GM18951 (cell line): ENCODE data around the gene DHDH.

Experiments
- POLR2A ChIP-seq: IDR thresholded peaks from 4 replicates; pipeline ENCODE4 v1.6.1; 2011; ENCODE audit warnings: mild to moderate bottlenecking; ENCODE audit not compliant: insufficient read length, insufficient read depth; ENCODE audit errors: extremely low read depth
- in situ Hi-C: fragments of 300-500 bp; cut with MboI; formaldehyde crosslinking; loops from one replicate; pipeline ENCODE4 v1.12.0; 2022; ENCODE audit warnings: low sequenced_read_pairs, mixed read lengths, inconsistent platforms; ENCODE audit not compliant: unreplicated experiment

DHDH gene

DNA sequence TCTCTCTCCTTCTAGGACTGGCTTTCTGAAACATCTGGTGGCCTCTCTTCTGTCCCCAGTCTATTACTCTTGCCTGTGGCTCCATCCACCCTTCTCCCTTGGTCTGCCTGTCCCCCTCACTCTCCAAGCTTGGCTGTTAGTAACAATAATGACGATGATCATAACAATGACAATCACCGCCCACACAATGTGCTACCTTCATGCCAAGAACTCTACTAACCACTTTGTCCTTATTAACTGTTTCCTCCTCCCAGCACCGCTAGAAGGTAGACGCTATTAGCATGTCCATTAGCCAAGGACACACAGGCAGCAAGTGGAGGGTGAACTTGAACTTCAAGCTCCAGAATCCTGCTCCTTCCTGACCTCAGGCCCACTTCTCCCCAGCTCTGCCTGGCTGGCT lies 56.9 kb downstream of the DHDH start:
- no peak for TF ChIP-seq POLR2A
- in situ Hi-C loops: no loop called here

DNA sequence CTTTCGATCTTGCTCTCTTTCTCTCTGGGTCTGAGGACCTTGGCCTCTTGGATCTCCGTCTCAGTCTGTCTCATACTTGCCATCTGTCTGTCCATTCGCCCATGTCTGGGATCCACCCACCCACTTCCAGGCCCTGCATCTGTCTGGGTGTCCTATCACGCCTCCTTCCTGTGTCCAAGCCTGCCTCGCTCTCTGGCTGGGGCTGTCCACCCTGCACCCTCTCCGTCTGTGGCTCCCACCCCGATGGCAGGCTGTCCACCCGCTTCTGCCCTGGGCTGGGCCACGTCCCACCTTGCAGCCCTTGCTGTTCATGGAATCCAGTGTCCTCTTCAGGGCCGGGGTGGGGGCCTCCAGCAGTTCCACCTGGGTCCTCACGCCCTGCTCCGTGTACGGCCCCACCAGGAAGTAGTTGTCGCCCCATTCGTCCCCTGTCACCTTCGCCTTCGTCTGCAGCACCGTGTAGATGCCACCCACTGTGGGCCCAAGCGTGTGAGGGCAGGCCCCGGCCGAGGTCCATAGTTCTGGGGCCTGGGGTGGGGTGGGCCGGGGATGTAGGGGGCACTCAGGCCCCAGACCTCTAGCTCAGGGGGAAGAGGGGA lies 57.6 kb downstream of the DHDH start:
- TF ChIP-seq POLR2A: no peak
- in situ Hi-C loops: no loop called here

DNA sequence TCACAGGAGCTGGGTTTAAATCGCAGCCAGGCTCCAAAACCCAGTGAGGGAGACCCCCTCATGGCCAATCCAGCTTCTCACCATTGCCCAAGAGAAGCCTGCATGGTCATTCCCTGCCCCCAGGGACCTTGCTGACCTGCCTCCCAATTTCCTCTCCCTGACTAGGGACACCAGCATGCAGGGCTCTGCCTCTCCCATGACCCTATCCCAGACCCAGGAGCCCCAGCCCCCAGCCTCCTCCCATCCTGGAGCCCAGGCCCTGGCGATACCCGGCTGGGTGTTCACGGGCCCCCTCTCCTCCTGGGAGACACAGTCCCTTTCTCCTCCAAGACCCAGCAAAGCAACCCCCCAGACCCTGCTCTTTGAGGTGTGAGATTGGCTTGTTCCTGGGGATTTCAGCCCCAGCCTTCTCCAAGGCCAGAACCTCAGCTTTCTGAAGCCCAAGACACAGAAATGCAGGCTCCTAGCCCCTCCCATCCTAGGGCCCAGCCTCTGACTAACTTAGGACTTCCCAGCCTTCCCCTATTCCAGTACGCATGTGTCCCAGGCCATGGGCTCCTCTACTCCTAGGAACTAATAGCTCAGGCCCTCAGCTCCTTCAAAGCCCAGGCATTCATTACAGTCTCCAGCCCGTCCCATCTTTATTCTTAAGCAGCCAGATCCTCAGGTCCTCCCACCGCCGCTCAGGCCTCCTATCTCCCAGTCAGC lies 58.5 kb downstream of the DHDH start:
- no peak for TF ChIP-seq POLR2A
- in situ Hi-C loops: no loop called here

DNA sequence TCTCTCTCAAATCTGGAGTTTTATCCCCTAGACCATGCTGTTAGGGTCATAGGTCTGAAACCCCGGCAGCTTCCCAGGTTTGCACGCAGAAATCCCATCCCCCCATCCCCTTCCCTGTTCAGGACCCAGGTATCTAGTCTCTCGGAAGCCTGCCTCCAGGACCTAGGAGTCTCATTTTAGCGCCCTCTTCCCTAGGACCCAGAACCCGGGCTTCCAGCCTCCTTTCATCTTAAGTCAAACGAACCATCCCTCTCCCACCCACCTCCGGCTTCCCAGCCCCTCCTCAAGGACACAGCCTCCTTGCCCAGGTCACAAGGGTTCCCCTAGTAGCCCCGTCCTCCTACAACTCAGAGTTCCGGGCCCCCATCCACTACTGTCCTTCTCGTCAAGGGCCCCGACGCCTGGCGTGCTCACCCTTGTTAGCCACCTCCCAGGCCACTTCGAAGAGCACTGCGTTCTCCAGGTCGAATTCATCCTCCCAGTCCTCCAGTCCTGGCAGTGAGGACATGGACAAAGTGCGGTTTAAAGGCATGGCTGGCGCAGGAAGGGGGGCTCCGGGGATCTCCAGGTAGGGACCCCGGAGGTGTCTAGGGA lies 59.2 kb downstream of the DHDH start:
- in situ Hi-C loops: no loop called here
- TF ChIP-seq POLR2A: no peak

DNA sequence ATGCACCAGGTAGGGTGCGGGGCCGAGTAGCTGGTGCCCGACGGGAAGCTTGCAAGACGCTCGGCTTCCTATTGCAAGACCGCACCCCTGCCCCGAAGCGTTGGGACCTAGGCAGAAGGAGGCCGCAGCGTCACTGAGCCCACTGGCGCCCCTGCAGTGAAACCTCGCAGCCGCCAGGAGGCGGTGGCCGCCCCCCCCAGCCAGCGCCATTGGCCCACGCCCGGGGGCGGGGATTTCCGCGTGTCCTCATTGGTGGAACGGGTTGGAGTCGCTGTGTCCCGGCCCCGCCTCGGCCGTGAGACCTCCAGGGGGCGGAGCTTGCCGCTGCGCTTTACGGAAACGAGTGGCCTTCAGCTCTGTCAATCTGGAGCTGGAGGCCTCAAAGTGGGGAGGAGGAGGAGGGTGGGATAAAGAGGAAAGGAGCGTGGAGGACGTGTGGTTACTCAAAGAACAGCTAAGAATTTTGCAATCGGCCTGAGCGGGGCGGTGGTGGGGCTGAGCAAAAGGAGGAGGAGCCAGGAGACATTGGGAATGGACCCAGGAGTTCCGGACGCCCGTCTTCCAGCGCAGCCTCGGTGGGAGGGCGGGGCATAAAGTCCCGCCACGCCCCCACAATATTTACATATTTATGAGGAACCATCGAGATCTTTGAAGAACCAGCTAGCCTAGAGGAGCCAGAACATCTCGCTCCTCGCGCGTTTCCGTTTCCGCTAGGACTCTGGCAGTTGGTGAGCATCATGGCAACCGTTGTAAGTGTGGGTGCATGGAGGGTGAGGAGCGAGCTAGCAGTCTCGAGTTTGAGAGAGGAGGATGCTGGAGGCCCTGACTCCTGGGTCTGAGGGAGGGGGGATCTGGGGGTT lies 59.9 kb downstream of the DHDH start, which contains the start of the genes GYS1 and RUVBL2:
TSS of gene GYS1 (minus strand) at position 135 of the 860 bp plus-strand sequence. CDS start 197 bp downstream, outside the sequence.
TSS of gene RUVBL2 (plus strand) at position 713 of the 860 bp plus-strand sequence. CDS start at position 738, 25 bp downstream.
- peak; percentile 83 for TF ChIP-seq POLR2A
- in situ Hi-C loops: no loop called here

DNA sequence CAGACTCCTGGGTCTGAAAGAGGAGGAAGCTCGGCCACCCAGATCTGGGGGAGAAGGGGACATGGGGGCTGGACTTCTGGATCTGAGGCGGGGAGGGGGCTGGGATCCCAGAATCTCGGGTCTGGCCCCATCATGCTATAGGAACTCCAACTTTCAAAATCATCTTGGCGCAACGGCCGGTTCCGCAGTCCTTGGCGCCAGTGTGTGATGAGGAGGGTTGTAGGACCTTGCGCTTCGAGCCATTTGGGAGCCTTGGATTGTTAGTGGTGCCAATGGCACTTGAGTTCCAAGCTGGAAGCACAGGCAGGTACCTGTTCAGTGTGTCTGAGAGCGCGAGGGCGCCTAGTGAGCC lies 60.5 kb downstream of the DHDH start:
- no peak for TF ChIP-seq POLR2A
- in situ Hi-C loops: no loop called here
